Tibial nerve (tissue), 3 donors: Measurements from ENCODE around the gene FAM120B.

Experiments
- CTCF ChIP-seq, 5 experiments: fragments of 200-600 bp in 3 of 5; fragments of 450-650 bp in 2 of 5; sonication (generic) in 3 of 5; IDR thresholded peaks; one replicate each; pipeline ENCODE4 v1.5.1; 2016 to 2019; ENCODE audit warnings: antibody characterized with exemption in 5 of 5, mild to moderate bottlenecking in 3 of 5, moderate library complexity in 2 of 5
- POLR2A ChIP-seq, 2 donors: fragments of 450-650 bp; IDR thresholded peaks; one replicate each; pipeline ENCODE4 v1.6.1; 2017; ENCODE audit warnings: antibody characterized with exemption in 2 of 2, mild to moderate bottlenecking in 2 of 2, moderate library complexity in 2 of 2

GRCh38 chr6:170291271-170292110 lies 15.1 kb upstream of the FAM120B start:
- TF ChIP-seq CTCF (IDR thresholded peaks at IDR 0.05), result no peak
- no peak for TF ChIP-seq POLR2A (IDR thresholded peaks at IDR 0.05)
